Measurements from ENCODE around the gene TMEM45B.
"Not testable (repeated sequence)": the region's sequence is repeated elsewhere in the genome, so short reads cannot be mapped to it uniquely, and the experiment has no call there.

TMEM45B gene

GRCh38 chr11:129815596-129816461, at the start of gene TMEM45B:
Gene TMEM45B (plus strand): TSS chr11:129815848. CDS start chr11:129852483, 36,635 bp downstream.
- DNase-seq (ENCODE audit: low read depth in 2 of 2): peak; percentile 27 to 33

GRCh38 chr11:129766898-129767604, 48.6 kb upstream of the TMEM45B start:
- DNase-seq (ENCODE audit: low read depth in 2 of 2): no peak

- no peak for DNase-seq (ENCODE audit: low read depth in 2 of 2)
Observed at GRCh38 chr11:129767827-129768226, 47.8 kb upstream of the TMEM45B start.

- DNase-seq (ENCODE audit: low read depth in 2 of 2): no peak
Observed at GRCh38 chr11:129768356-129768755, 47.3 kb upstream of the TMEM45B start.

- no peak for DNase-seq (ENCODE audit: low read depth in 2 of 2)
Observed at GRCh38 chr11:129769059-129769458, 46.6 kb upstream of the TMEM45B start.

- DNase-seq (ENCODE audit: low read depth in 2 of 2): no peak
Observed at GRCh38 chr11:129770993-129771392, 44.7 kb upstream of the TMEM45B start.

- DNase-seq (ENCODE audit: low read depth in 2 of 2): not testable (repeated sequence)
Observed at GRCh38 chr11:129771456-129771855, 44.2 kb upstream of the TMEM45B start.

GRCh38 chr11:129778877-129779276, 36.8 kb upstream of the TMEM45B start:
- no peak for DNase-seq (ENCODE audit: low read depth in 2 of 2)

GRCh38 chr11:129779342-129779741, 36.3 kb upstream of the TMEM45B start:
- DNase-seq (ENCODE audit: low read depth in 2 of 2): no peak

- DNase-seq (ENCODE audit: low read depth in 2 of 2): no peak
Observed at GRCh38 chr11:129785383-129786111, 30.1 kb upstream of the TMEM45B start.

- not testable (repeated sequence) for DNase-seq (ENCODE audit: low read depth in 2 of 2)
Observed at GRCh38 chr11:129786112-129786416, 29.6 kb upstream of the TMEM45B start.

- no peak for DNase-seq (ENCODE audit: low read depth in 2 of 2)
Observed at GRCh38 chr11:129787532-129788155, 28.0 kb upstream of the TMEM45B start.

- no peak for DNase-seq (ENCODE audit: low read depth in 2 of 2)
Observed at GRCh38 chr11:129788278-129788677, 27.4 kb upstream of the TMEM45B start.

- no peak for DNase-seq (ENCODE audit: low read depth in 2 of 2)
Observed at GRCh38 chr11:129790106-129790505, 25.5 kb upstream of the TMEM45B start.

GRCh38 chr11:129791515-129791914, 24.1 kb upstream of the TMEM45B start:
- no peak for DNase-seq (ENCODE audit: low read depth in 2 of 2)

GRCh38 chr11:129792663-129793062, 23.0 kb upstream of the TMEM45B start:
- DNase-seq (ENCODE audit: low read depth in 2 of 2): no peak

- DNase-seq (ENCODE audit: low read depth in 2 of 2): no peak
Observed at GRCh38 chr11:129795089-129795488, 20.6 kb upstream of the TMEM45B start.

- DNase-seq (ENCODE audit: low read depth in 2 of 2): no peak
Observed at GRCh38 chr11:129798212-129798611, 17.4 kb upstream of the TMEM45B start.

- DNase-seq (ENCODE audit: low read depth in 2 of 2): not testable (repeated sequence)
Observed at GRCh38 chr11:129800162-129800561, 15.5 kb upstream of the TMEM45B start.

- DNase-seq (ENCODE audit: low read depth in 2 of 2): no peak
Observed at GRCh38 chr11:129800655-129801054, 15.0 kb upstream of the TMEM45B start.

GRCh38 chr11:129803533-129803932, 12.1 kb upstream of the TMEM45B start:
- no peak for DNase-seq (ENCODE audit: low read depth in 2 of 2)

- DNase-seq (ENCODE audit: low read depth in 2 of 2): no peak
Observed at GRCh38 chr11:129804012-129804411, 11.6 kb upstream of the TMEM45B start.
